Measurements from ENCODE around the gene GNB2.
"Not testable (repeated sequence)": the region's sequence is repeated elsewhere in the genome, so short reads cannot be mapped to it uniquely, and the experiment has no call there.

The GNB2 gene

GRCh38 chr7:100641860-100642533, 31.5 kb upstream of the GNB2 start:
- no peak for FAIRE-seq
- no peak for DNase-seq (ENCODE audit: insufficient read length, low spot score)
- no peak for TF ChIP-seq POLR2A (IDR thresholded peaks at IDR 0.05; ENCODE audit: low read depth, low read length)

DNA sequence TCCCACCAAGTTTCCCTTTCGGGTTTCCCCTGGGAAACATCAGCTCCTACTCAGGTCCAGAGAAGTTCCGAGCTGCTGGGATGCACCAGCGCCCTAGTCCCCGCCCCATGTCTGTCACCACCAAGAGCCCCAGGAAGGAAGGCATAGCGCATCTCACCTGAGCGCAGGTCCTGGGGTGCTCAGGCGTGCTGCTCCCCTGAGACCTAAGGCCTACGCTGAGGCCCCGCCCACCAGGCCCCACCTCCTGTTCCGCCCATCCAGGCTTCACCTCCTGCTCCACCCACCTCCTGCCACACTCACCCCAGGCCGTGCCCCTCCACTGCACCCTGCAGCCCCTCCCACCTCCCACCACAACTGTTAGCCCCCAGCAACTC, 31.0 kb upstream of the GNB2 start:
- no peak for DNase-seq (ENCODE audit: insufficient read length, low spot score)
- no peak for FAIRE-seq
- no peak for TF ChIP-seq POLR2A (IDR thresholded peaks at IDR 0.05; ENCODE audit: low read depth, low read length)

DNA sequence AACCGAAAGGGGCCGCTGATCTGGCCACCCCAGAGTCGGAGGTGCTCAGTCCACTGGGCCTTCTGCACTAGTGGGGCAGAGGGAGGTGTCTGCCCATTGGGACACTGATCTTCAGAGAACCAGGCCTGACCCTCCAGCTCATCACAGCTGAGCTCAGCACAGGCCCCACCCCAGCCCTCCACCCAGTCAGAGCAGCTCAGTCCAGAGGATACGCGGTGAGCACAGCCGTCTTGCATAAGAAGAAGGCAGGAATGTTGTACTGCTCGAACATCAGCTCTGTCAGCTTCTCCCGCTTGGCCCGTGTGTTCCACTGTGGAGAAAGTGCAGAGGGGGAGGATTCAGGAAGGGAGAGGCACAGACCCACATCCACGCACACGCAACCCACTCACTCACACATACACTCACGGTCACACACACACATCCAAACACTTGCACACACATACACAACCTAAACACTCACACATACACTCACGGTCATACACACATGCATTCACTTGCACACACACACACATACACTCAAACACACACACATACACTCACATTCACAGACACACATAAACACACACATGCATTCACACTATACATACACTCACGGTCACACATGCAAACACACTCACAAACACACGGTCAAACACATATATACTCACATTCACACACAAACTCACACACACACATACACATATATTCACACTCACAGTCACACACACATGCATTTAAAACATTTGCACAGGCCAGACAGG, 23.5 kb upstream of the GNB2 start:
- FAIRE-seq (no peak), DNase-seq (ENCODE audit: insufficient read length, low spot score) (no peak)
- no peak for TF ChIP-seq POLR2A (IDR thresholded peaks at IDR 0.05; ENCODE audit: low read depth, low read length)

DNA sequence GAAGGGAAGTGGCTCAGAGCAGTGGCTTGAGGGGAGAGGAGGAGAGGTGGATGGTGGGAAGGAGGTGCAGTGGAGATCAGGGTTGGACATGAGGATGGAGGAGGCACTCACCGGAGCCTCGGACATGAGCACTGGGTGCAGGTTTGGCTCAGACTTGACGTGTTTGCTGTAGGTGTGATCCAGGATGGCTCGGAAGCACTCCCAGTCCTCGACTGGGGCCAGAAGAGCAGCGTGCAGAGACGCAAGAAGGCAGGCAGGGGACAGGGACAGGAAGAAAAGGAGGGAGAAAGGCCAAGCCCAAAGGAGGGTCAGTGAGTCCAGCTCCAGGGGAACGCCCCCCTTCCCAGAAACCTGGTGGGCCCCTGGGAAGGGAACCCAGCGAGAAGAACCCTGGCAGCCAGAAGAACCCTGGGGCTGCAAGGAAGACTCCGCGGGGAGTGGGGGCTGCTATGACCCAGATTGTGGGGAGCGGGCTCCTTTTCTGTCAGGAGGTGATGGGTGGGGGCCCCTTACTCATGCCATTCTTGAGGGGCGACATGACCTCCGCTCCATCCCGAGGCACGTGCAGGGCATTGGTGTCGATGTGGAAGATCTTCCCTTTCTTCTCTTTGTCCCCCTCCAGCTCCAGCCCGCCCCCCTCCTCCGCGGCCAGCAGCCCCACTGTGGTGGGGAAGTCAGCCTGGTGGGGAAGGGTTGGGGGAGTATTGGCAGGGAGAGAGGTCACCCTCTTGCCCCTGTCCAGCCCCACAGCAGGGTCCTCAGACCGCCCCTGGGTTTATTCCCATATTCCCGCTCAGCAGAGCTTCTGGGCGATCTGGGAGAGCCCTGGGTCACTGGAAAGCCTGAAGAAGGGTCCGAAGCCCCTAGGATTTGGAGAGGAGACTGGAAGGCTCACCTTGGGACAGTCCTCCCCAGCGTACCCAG, 18.4 kb upstream of the GNB2 start:
- FAIRE-seq, result no peak
- DNase-seq (ENCODE audit: insufficient read length, low spot score), result no peak
- TF ChIP-seq POLR2A (IDR thresholded peaks at IDR 0.05; ENCODE audit: low read depth, low read length), result no peak

GRCh38 chr7:100655908-100656674, 17.4 kb upstream of the GNB2 start, which contains the start of gene ACTL6B:
Gene ACTL6B (minus strand): TSS chr7:100656448. CDS start chr7:100656354, 94 bp downstream.
- no peak for TF ChIP-seq POLR2A (IDR thresholded peaks at IDR 0.05; ENCODE audit: low read depth, low read length)
- no peak for FAIRE-seq
- no peak for DNase-seq (ENCODE audit: insufficient read length, low spot score)

GRCh38 chr7:100662194-100662776, 11.3 kb upstream of the GNB2 start:
- not testable (repeated sequence) for FAIRE-seq; DNase-seq (ENCODE audit: insufficient read length, low spot score)

- DNase-seq (ENCODE audit: insufficient read length, low spot score), result no peak
- no peak for TF ChIP-seq POLR2A (IDR thresholded peaks at IDR 0.05; ENCODE audit: low read depth, low read length)
- no peak for FAIRE-seq
Observed at GRCh38 chr7:100665168-100665726, 8.3 kb upstream of the GNB2 start.

- no peak for DNase-seq (ENCODE audit: insufficient read length, low spot score)
- no peak for TF ChIP-seq POLR2A (IDR thresholded peaks at IDR 0.05; ENCODE audit: low read depth, low read length)
- no peak for FAIRE-seq
Observed at GRCh38 chr7:100667331-100668068, 6.0 kb upstream of the GNB2 start.

GRCh38 chr7:100668069-100668449, 5.5 kb upstream of the GNB2 start:
- DNase-seq (ENCODE audit: insufficient read length, low spot score) (no peak), FAIRE-seq (no peak)
- no peak for TF ChIP-seq POLR2A (IDR thresholded peaks at IDR 0.05; ENCODE audit: low read depth, low read length)

DNA sequence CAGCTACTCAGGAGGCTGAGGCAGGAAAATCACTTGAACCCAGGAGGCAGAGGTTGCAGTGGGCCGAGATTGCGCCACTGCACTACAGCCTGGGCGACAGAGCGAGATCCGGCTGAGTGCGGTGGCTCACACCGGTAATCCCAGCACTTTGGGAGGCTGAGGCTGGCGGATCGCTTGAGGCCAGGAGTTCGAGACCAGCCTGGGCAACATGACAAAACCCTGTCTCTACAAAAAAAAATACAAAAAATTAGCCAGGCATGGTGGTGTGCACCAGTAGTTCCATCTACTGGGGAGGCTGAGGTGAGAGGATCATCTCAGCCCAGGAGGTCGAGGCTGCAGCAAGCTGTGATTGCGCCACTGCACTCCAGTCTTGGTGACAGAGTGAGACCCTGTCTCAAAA, 4.4 kb upstream of the GNB2 start:
- not testable (repeated sequence) for FAIRE-seq

GRCh38 chr7:100670074-100670473, 3.5 kb upstream of the GNB2 start:
- DNase-seq (ENCODE audit: insufficient read length, low spot score), result no peak
- no peak for TF ChIP-seq POLR2A (IDR thresholded peaks at IDR 0.05; ENCODE audit: low read depth, low read length)
- no peak for FAIRE-seq

More for the DNA sequence above, 4.4 kb upstream of the GNB2 start:
- DNase-seq (ENCODE audit: insufficient read length, low spot score), result not testable (repeated sequence)

Measured in H54 (cell line).